Smooth muscle cell (in vitro differentiated cells): ENCODE measurements around the gene KDM1A. TPM values are rescaled to one million over a fixed set of nuclear protein-coding genes. Genes with fewer than 3 reads are reported as not detected.

Experiments used
- DNase-seq: peaks from one replicate; lab custom pipeline; 2025; ENCODE audit not compliant: unreplicated experiment; lab: John Stamatoyannopoulos, UW
- H2AFZ ChIP-seq: fragments of 200-600 bp; sonication (generic); 2 replicates; pipeline ENCODE4 v1.6.0; 2016; ENCODE audit warnings: antibody characterized with exemption, low read depth, mild to moderate bottlenecking
- H3F3A ChIP-seq: fragments of 200-600 bp; sonication (generic); 2 replicates; pipeline ENCODE4 v1.6.0; 2017; ENCODE audit warnings: antibody characterized with exemption, low read depth
- H3K27ac ChIP-seq: fragments of 200-600 bp; sonication (generic); 2 replicates; pipeline ENCODE4 v1.5.1; 2016; ENCODE audit warnings: low read depth, mild to moderate bottlenecking
- H3K27me3 ChIP-seq: fragments of 200-600 bp; sonication (generic); 2 replicates; pipeline ENCODE4 v1.6.1; 2016; ENCODE audit warnings: low read depth, mild to moderate bottlenecking
- H3K36me3 ChIP-seq: fragments of 200-600 bp; sonication (generic); 2 replicates; pipeline ENCODE4 v1.5.1; 2016; ENCODE audit warnings: low read depth
- H3K4me1 ChIP-seq: fragments of 200-600 bp; sonication (generic); 2 replicates; pipeline ENCODE4 v1.5.1; 2016; ENCODE audit warnings: low read depth
- H3K4me2 ChIP-seq: fragments of 200-600 bp; sonication (generic); 2 replicates; pipeline ENCODE4 v1.6.0; 2016; ENCODE audit warnings: mild to moderate bottlenecking
- H3K4me3 ChIP-seq: fragments of 200-600 bp; sonication (generic); 2 replicates; pipeline ENCODE4 v1.5.1; 2016; ENCODE audit warnings: mild to moderate bottlenecking
- H3K79me2 ChIP-seq: fragments of 200-600 bp; sonication (generic); 2 replicates; pipeline ENCODE4 v1.6.0; 2016; ENCODE audit warnings: low read depth, mild to moderate bottlenecking
- H3K9ac ChIP-seq: fragments of 200-600 bp; sonication (generic); 2 replicates; pipeline ENCODE4 v1.6.0; 2016; ENCODE audit warnings: low read depth
- H3K9me3 ChIP-seq: fragments of 200-600 bp; sonication (generic); replicated peaks from 2 replicates; pipeline ENCODE4 v1.5.1; 2016; ENCODE audit warnings: low read depth
- H4K20me1 ChIP-seq: fragments of 200-600 bp; sonication (generic); 2 replicates; pipeline ENCODE4 v1.6.0; 2016; ENCODE audit warnings: low read depth
- WGBS: methylation state at CpG from one replicate; pipeline ENCODE4 v1.1.7; 2016; ENCODE audit warnings: low lambda C conversion rate; 5-methylcytosine and 5-hydroxymethylcytosine counted together
- polyA plus RNA-seq: library from polyadenylated mRNA; unstranded; fragments of >200 nt; fragmentation: Nextera tagmentation; extraction: Ambion mirVana; gene quantifications from 2 replicates; pipeline ENCODE4 v1.2.1, GENCODE V29; 2016
- total RNA-seq: library from RNA; depleted of rRNA; stranded (reverse); fragments of >200 nt; gene quantifications from 2 replicates; pipeline ENCODE4 v1.2.3, GENCODE V29; 2014
- TF ChIP-seq, protein P1 (sequence below): fragments of 200-600 bp; sonication (generic); IDR thresholded peaks from 2 replicates; pipeline ENCODE4 v1.5.1; 2017; ENCODE audit warnings: borderline replicate concordance, mild to moderate bottlenecking, antibody characterized with exemption; ENCODE audit not compliant: insufficient read depth, poor library complexity, severe bottlenecking

The KDM1A gene
- total and polyA plus RNA-seq, 2 experiments from 2014 or later: 93.0 to 103 TPM

DNA sequence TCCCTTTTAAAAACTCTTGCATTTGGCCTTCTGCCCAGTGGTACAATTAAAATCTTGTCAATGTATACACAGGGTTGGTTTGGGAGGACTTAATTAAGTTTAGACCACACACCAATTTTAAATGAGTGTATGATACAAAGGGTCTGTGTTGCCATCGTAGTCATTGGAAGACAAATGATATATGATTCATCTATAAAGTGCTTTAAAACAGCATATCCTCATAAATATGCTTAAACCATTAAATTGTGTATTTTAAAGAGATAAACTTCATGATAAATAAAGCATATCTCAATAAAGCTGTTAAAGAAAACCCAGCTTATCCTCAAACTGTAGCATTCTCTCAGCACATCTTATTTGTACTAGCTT, 79.9 kb downstream of the KDM1A start:
- Histone ChIP-seq H3K9ac (peak overlapping the region; percentile 75), H3K27me3 (no peaks in the 10 kb centered on the region), H3F3A (peaks cover 33% of the 10 kb centered on the region), H3K4me1 (peaks cover 43% of the 10 kb centered on the region), H3K79me2 (peaks cover 30% of the 10 kb centered on the region), H3K27ac (peak overlapping the region; percentile 87), H2AFZ (no peak overlapping the region), H3K4me2 (peak overlapping the region; percentile 58), H3K9me3 (no peaks in the 10 kb centered on the region), H3K4me3 (no peak overlapping the region), H3K36me3 (no peaks in the 10 kb centered on the region), H4K20me1 (peaks cover 96% of the 10 kb centered on the region)
- no peak for DNase-seq
- TF ChIP-seq, protein P1, sequence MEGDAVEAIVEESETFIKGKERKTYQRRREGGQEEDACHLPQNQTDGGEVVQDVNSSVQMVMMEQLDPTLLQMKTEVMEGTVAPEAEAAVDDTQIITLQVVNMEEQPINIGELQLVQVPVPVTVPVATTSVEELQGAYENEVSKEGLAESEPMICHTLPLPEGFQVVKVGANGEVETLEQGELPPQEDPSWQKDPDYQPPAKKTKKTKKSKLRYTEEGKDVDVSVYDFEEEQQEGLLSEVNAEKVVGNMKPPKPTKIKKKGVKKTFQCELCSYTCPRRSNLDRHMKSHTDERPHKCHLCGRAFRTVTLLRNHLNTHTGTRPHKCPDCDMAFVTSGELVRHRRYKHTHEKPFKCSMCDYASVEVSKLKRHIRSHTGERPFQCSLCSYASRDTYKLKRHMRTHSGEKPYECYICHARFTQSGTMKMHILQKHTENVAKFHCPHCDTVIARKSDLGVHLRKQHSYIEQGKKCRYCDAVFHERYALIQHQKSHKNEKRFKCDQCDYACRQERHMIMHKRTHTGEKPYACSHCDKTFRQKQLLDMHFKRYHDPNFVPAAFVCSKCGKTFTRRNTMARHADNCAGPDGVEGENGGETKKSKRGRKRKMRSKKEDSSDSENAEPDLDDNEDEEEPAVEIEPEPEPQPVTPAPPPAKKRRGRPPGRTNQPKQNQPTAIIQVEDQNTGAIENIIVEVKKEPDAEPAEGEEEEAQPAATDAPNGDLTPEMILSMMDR: no peak
- WGBS: 79% methylated on average over 1 of the region's 1 CpG

DNA sequence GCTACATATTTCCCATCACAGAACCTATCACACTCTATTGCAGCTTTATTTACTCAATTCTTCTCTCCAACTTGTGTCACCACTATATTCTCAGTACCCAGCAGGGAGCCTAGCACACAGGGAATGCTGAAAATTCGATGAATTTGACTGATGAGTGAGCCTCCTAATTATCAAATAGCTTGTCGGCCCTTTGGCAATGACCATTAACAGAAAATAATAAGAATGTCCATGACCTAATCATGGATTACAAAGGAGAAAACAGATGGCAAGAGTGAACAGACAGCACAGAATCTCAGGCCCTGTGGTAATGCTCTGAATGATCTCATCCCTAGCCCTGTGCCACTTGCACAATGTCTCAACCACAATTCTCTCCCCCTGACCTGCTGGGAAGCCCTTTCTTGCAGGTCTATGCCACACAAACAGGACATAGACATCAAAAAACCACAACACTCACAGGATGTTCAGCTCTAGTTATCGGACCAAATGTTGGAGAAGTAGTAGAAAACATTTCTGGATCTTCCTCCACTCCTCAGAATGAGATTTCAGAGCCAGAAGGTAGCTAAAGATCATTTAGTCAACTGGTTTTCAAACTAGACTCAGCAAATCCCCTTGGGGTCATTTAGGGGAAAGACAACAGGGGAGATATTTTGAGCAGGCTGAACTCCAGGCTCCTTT, 80.9 kb downstream of the KDM1A start:
- DNase-seq: no peak
- Histone ChIP-seq H3K27ac (peak overlapping the region; percentile 87), H2AFZ (no peak overlapping the region), H3K4me2 (peak overlapping the region; percentile 58), H3K9me3 (no peaks in the 10 kb centered on the region), H3F3A (peaks cover 33% of the 10 kb centered on the region), H4K20me1 (peaks cover 96% of the 10 kb centered on the region), H3K4me3 (no peak overlapping the region), H3K27me3 (no peaks in the 10 kb centered on the region), H3K79me2 (peaks cover 27% of the 10 kb centered on the region), H3K9ac (peak overlapping the region; percentile 75), H3K36me3 (no peaks in the 10 kb centered on the region), H3K4me1 (peaks cover 43% of the 10 kb centered on the region)
- 14% methylated on average over 3 of the region's 3 CpGs for WGBS
- TF ChIP-seq, protein P1: peak; percentile 11

DNA sequence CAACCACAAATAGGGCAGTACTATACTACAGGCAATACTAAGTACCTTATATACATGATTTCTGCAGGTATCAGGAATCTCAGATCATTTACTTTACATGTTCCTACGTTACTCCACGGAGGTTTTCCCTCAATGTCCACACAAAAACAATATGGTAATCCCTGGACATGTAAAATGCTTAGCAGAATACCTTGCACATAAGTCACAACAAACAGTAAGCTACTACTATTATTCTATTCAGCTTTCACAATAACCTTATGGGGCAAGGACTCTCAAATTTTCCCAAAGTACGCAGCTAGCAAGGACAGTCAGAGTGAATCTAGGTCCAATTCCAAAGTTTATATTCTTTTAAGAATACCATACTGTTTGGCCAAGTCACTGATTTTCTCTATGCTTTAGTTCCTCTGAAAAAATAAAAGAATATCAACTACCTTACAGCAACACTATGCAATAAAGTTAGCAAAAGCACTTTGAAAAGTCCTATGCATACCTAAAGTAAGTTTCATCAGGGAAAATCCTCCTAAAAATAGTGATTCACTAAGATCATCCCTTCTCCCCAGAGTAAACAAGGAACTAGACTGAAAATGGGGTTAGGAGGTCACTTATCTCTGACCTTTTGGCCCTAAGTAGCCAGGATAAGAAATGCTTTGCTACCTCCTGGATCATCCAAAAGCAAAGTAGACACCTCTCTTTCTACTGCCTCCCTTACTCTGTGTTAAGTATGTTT, 82.0 kb downstream of the KDM1A start:
- WGBS: 86% methylated on average over 3 of the region's 3 CpGs
- no peak overlapping the region for H3K4me3 ChIP-seq
- no peaks in the 10 kb centered on the region for H3K27me3 ChIP-seq
- peak overlapping the region; percentile 87 for H3K27ac ChIP-seq
- H3K36me3 ChIP-seq: no peaks in the 10 kb centered on the region
- peak overlapping the region; percentile 58 for H3K9ac ChIP-seq
- peaks cover 27% of the 10 kb centered on the region for H3K79me2 ChIP-seq
- no peak overlapping the region for H2AFZ ChIP-seq
- H3K9me3 ChIP-seq: no peaks in the 10 kb centered on the region
- TF ChIP-seq, protein P1: no peak
- peak overlapping the region; percentile 49 for H3K4me2 ChIP-seq
- DNase-seq: no peak
- H4K20me1 ChIP-seq: peaks cover 96% of the 10 kb centered on the region
- H3F3A ChIP-seq: peaks cover 33% of the 10 kb centered on the region
- H3K4me1 ChIP-seq: peaks cover 43% of the 10 kb centered on the region
